ENCODE measurements around the gene CNIH3. TPM values are rescaled to one million over a fixed set of nuclear protein-coding genes. Genes with fewer than 3 reads are reported as not detected.

CNIH3 gene
- total RNA-seq, 4 donors from 2014 or later: 0.68 to 1.1 TPM; not detected in 2

GRCh38 chr1:224785622-224786021 lies 169.5 kb downstream of the CNIH3 start:
- Histone ChIP-seq H3K4me3 (no peak overlapping the region), H3K4me1 (peaks cover 0 to 25% (median 14%) of the 10 kb centered on the region in 4 donors), H3K27me3 (no peaks in the 10 kb centered on the region), H3K27ac (peak overlapping the region in 1 of 4 donors; percentile 7), H3K36me3 (no peaks in the 10 kb centered on the region), H3K9me3 (no peaks in the 10 kb centered on the region)
- in situ Hi-C loops (cut with MboI; ENCODE audit: low pct_ligation_motif_present in 1 of 4, low pct_unique_long_range_greater_than_20kb in 1 of 4, low sequenced_read_pairs in 3 of 4) (no loop called here), intact Hi-C loops (cut with DNase I; ENCODE audit: low total_unique reads) (no loop called here)
- 89 to 100% methylated on average over 1 to 3 of the region's 3 CpGs for WGBS, 2 donors (ENCODE audit: low coverage in 1 of 2)
- peak; percentile 12 for DNase-seq
- TF ChIP-seq POLR2AphosphoS5 (IDR thresholded peaks at IDR 0.05) (no peak), EP300 (IDR thresholded peaks at IDR 0.05; ENCODE audit: low read depth) (no peak), CTCF (IDR thresholded peaks at IDR 0.05) (no peak), POLR2A (IDR thresholded peaks at IDR 0.05) (no peak)

DNA sequence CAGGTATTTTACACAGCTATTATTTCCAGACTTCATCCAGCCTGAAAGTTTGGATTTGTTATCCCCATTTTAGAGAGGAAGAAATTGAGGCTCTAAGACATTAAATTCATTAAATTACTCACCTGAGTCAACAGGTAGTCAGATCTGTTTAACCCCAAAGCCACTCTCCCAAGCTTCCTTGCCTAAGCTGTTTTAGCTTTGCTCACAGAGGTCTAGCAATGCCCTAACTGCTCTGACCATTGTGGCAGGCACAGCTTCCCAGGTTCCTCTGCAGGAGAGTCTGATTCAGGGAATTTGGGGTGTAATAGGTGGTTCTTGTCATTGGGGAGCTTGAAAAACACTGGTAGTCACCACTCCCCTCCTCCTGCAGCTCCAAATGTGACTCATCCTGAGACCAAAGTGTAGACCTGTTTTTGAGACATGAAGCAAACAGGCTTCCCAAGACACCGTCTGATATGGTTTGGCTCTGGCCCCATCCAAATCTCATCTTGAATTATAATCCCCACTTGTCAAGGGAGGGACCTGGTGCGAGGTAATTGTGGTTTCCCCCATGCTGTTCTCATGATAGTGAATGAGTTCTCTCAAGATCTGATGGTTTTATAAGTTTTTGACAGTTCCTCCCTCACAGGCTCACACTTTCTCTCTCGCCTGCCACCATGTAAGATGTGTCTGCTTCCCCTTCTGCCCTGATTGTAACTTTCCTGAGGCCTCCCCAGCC lies 170.6 kb downstream of the CNIH3 start:
- Histone ChIP-seq H3K4me3 (no peak overlapping the region), H3K27ac (no peak overlapping the region), H3K9me3 (no peaks in the 10 kb centered on the region), H3K4me1 (peaks cover 0 to 32% (median 14%) of the 10 kb centered on the region in 4 donors), H3K36me3 (no peaks in the 10 kb centered on the region), H3K27me3 (no peaks in the 10 kb centered on the region)
- intact Hi-C loops (cut with DNase I; ENCODE audit: low total_unique reads) (no loop called here), in situ Hi-C loops (cut with MboI; ENCODE audit: low pct_ligation_motif_present in 1 of 4, low pct_unique_long_range_greater_than_20kb in 1 of 4, low sequenced_read_pairs in 3 of 4) (no loop called here)
- WGBS, 2 donors (ENCODE audit: low coverage in 1 of 2): 63 to 65% methylated on average over 2 to 3 of the region's 3 CpGs
- DNase-seq: no peak
- TF ChIP-seq CTCF (IDR thresholded peaks at IDR 0.05) (no peak), POLR2AphosphoS5 (IDR thresholded peaks at IDR 0.05) (no peak), EP300 (IDR thresholded peaks at IDR 0.05; ENCODE audit: low read depth) (no peak), POLR2A (IDR thresholded peaks at IDR 0.05) (no peak)

DNA sequence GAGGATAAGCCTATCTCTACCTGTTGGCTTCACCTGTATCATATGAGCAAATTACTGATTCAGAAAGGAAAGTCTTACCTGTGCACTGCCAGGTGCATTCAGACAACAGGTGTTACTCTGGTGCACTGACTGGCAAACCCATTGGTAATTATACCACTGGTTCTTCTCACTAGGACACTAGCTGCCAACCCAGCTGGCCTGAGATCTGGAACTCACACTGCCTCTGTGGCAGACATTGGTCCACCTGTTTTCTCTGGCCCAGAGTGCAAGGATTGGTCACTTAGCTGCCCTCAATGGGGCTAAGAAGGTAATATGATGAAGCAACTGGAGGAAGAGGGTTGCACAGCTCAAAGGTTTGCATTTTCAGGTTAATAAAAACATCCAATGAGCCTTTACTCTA lies 173.2 kb downstream of the CNIH3 start:
- intact Hi-C loops (cut with DNase I; ENCODE audit: low total_unique reads) (no loop called here), in situ Hi-C loops (cut with MboI; ENCODE audit: low pct_ligation_motif_present in 1 of 4, low pct_unique_long_range_greater_than_20kb in 1 of 4, low sequenced_read_pairs in 3 of 4) (no loop called here)
- no peaks in the 10 kb centered on the region for H3K36me3 ChIP-seq
- H3K4me1 ChIP-seq: peaks cover 0 to 25% (median 11%) of the 10 kb centered on the region in 4 donors
- TF ChIP-seq EP300 (IDR thresholded peaks at IDR 0.05; ENCODE audit: low read depth) (no peak), POLR2AphosphoS5 (IDR thresholded peaks at IDR 0.05) (no peak), CTCF (IDR thresholded peaks at IDR 0.05) (no peak), POLR2A (IDR thresholded peaks at IDR 0.05) (no peak)
- no peaks in the 10 kb centered on the region for H3K9me3 ChIP-seq
- no peak overlapping the region for H3K27ac ChIP-seq
- H3K27me3 ChIP-seq: no peaks in the 10 kb centered on the region
- DNase-seq: no peak
- H3K4me3 ChIP-seq: no peak overlapping the region

Other genes with a start within 250 kb of the CNIH3 start
- 100 to 1,000 TPM in 3 of 4 donors, 10 to 100 TPM in 1; 77.4 to 127 (median 109) TPM for gene WDR26, start 181.5 kb upstream of the CNIH3 start, total RNA-seq